ENCODE measurements around the gene KAZN.
A peak's percentile ranks its signal among the peaks of the same experiment; 100 is the strongest.

Gene KAZN

GRCh38 chr1:15128520-15129313 is 530.2 kb downstream of the KAZN start:
- TF ChIP-seq GATA2 (IDR thresholded peaks at IDR 0.05; ENCODE audit: low read depth, low read length) (no peak), GATA3 (IDR thresholded peaks at IDR 0.05; ENCODE audit: low read depth, low read length) (no peak)

DNA sequence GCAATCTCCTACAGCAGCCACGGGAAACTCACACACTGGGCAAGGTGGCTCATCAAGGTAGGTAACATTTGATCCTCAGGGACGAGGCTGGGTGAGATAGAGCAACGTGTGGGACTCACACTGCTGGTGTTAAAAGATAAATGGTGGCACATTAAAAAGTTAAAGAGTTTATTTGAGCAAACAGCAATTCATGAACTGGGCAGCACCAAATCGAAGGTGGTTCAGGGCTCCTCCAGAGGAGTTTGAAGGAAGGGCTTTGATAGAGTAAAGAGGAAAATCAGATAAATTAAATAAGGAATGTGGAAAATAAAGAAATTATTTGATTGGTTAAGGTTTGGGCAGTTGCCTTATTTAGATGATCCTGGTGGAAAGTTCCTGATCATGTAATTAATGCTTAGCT is 531.5 kb downstream of the KAZN start:
- no peak for TF ChIP-seq GATA2 (IDR thresholded peaks at IDR 0.05; ENCODE audit: low read depth, low read length)
- TF ChIP-seq GATA3 (IDR thresholded peaks at IDR 0.05; ENCODE audit: low read depth, low read length): no peak

GRCh38 chr1:15130607-15131006 is 532.1 kb downstream of the KAZN start:
- no peak for TF ChIP-seq GATA3 (IDR thresholded peaks at IDR 0.05; ENCODE audit: low read depth, low read length)
- no peak for TF ChIP-seq GATA2 (IDR thresholded peaks at IDR 0.05; ENCODE audit: low read depth, low read length)

GRCh38 chr1:15132965-15133364 is 534.5 kb downstream of the KAZN start:
- no peak for TF ChIP-seq GATA3 (IDR thresholded peaks at IDR 0.05; ENCODE audit: low read depth, low read length)

GRCh38 chr1:15134285-15134684 is 535.8 kb downstream of the KAZN start:
- TF ChIP-seq GATA2 (IDR thresholded peaks at IDR 0.05; ENCODE audit: low read depth, low read length) (no peak), GATA3 (IDR thresholded peaks at IDR 0.05; ENCODE audit: low read depth, low read length) (no peak)

DNA sequence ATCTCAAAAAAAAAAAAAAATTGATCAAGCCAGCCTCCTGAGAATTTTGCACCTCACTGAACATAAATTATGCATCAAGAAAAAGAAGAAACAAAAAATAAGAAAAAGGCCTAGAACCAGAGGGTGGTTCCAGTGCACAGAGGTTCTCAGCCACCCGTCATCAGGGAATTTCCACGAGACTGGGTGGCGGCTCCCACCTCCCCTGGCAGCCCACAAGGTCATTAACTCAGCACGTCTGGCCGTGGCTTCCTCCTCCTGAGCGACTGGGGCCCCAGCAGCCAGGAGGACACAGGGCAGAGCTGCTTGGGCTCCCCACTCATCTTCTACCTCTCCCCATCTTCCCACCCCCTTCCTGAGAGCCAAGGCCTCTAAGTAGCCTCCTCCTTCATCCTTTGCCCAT is 539.3 kb downstream of the KAZN start:
- TF ChIP-seq GATA2 (IDR thresholded peaks at IDR 0.05; ENCODE audit: low read depth, low read length) (no peak), GATA3 (IDR thresholded peaks at IDR 0.05; ENCODE audit: low read depth, low read length) (no peak)

DNA sequence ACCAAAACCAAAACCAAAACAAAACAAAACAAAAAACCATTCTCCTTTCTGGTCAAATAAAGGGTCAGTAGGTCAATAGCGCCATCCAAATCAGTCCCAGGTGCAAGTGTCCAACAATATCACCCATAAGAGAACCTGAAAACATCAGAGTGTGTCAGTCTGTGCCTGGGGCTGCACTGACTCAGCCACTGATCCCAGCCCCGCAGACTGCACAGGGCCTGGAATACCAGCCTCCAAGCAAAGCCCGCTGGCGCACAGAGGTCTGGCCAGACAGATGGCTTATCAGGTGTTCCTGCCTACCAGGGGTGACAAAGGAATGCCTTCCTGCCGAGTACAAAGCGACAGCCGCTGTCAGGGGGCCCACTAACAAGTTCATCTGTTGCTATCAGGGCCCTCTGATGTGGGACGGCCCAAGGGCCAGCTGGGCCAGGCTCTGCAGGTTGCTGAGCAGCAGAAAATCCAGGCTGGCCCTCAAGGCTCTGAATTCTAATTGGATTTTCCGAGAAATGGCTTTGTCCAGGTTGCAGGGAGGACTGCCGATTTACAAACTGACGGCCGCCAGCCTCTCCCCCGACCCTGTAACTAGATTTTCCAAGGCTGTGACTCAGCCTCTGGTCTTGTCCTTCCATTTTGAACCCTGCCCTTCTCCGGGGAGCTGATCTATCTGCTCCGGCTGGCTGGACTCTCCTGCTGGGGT is 541.3 kb downstream of the KAZN start:
- TF ChIP-seq GATA2 (IDR thresholded peaks at IDR 0.05; ENCODE audit: low read depth, low read length) (peak; percentile 94), GATA3 (IDR thresholded peaks at IDR 0.05; ENCODE audit: low read depth, low read length) (peak; percentile 54; the same call in 1 of the 2 replicates)

DNA sequence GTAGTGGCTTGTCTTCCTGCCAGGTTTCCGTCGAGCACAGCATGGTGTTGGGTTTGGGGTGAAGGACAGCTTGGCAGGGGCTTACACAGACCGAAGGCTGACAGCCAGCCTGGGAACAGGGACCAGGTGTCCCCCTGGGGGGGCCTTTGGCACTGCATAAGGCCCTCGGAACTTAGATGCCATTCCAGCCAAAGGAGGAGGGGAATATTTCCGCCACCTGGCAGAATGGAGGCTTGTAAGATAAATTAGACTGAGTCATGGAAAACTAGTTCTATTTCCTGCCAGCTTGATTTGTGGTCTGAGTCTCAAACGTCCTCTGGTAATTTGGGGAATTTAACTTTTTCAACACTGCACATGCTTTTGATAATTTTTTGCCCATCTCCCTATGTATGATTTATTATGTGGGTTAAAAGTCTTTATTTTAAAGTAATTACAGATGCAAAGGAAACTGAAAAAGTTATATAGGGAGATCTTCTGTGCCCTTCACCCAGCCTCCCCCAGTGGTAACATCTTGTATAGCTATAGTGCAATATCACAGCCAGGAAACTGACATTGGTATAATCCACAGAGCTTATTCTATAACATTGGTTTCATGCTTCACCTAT is 543.6 kb downstream of the KAZN start:
- TF ChIP-seq GATA2 (IDR thresholded peaks at IDR 0.05; ENCODE audit: low read depth, low read length) (no peak), GATA3 (IDR thresholded peaks at IDR 0.05; ENCODE audit: low read depth, low read length) (no peak)

GRCh38 chr1:15145327-15145726 is 546.8 kb downstream of the KAZN start:
- TF ChIP-seq GATA3 (IDR thresholded peaks at IDR 0.05; ENCODE audit: low read depth, low read length): no peak
- TF ChIP-seq GATA2 (IDR thresholded peaks at IDR 0.05; ENCODE audit: low read depth, low read length): no peak

DNA sequence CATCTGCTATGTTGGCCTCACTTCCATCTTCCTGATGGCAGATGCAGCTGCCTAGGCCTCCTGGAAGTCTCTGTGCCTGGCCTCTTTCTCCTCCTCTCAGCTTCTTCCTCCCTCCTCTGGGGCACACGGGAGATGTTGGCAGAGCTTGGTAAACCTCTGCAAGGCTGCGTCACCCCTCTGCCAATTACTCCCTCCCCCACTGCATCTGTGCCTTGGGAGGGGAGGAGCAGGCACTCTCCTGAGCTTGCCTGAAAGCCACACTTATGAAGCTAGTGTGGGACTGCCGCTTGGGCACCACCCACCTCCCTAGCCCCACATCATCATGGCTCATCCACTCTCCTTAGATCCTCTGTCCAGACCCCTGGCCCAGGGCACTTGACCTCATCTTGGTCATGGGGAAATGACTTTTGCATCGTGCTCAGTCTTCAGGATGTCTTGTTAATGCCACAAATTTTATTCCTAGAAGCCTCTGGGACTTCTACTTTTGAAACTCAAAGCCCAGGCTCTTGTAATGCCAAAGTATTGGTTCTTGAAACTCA is 547.7 kb downstream of the KAZN start:
- no peak for TF ChIP-seq GATA3 (IDR thresholded peaks at IDR 0.05; ENCODE audit: low read depth, low read length)
- no peak for TF ChIP-seq GATA2 (IDR thresholded peaks at IDR 0.05; ENCODE audit: low read depth, low read length)

DNA sequence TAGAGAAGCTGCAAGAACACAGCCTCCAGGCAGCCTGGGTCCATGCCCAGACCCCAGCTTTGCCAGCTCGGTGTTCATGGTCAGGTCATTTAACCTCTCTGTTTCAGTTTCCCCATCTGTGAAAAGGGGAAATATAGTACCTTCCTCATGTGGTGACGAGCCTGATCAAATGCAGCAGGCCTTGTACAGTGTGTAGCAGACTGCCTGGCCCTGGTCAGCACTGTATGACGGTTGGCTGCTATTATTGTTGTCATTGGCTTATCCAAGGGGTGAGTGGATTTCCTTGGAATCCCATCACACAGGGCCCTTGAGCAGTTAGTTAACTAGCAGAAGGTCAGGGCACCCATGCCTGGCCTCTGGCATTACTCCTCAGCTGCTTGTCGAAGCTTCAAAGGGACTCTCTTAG is 548.5 kb downstream of the KAZN start:
- TF ChIP-seq GATA3 (IDR thresholded peaks at IDR 0.05; ENCODE audit: low read depth, low read length) (no peak), GATA2 (IDR thresholded peaks at IDR 0.05; ENCODE audit: low read depth, low read length) (no peak)

DNA sequence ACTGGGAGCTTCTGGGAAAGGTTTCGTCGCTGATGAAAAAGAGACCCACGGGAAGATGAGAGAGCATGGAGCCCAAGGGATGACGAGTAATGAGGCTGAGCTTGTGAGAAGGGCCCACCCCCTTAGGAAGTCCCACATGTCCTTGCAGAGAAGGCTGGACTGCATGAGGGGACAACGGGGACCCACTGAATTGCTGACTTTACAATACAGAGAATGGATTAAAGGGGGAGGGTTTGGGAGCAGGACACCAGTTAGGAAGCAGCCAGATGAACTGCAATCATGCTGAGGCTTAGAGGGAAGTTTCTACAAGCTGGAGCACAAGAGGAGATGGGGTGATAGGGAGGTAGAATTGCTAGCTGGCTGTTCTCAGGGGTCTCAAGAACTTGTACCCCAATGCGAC is 549.5 kb downstream of the KAZN start:
- TF ChIP-seq GATA3 (IDR thresholded peaks at IDR 0.05; ENCODE audit: low read depth, low read length) (no peak), GATA2 (IDR thresholded peaks at IDR 0.05; ENCODE audit: low read depth, low read length) (no peak)

- TF ChIP-seq GATA2 (IDR thresholded peaks at IDR 0.05; ENCODE audit: low read depth, low read length) (no peak), GATA3 (IDR thresholded peaks at IDR 0.05; ENCODE audit: low read depth, low read length) (no peak)
Measured at GRCh38 chr1:15148475-15148874, 550.0 kb downstream of the KAZN start.

GRCh38 chr1:15148941-15149340 is 550.5 kb downstream of the KAZN start:
- no peak for TF ChIP-seq GATA3 (IDR thresholded peaks at IDR 0.05; ENCODE audit: low read depth, low read length)
- no peak for TF ChIP-seq GATA2 (IDR thresholded peaks at IDR 0.05; ENCODE audit: low read depth, low read length)

Data from SH-SY5Y (cell line).